ENCODE data around the gene DNAAF9.

- no peak for TF ChIP-seq CTCF (IDR thresholded peaks at IDR 0.05)
- TF ChIP-seq EP300 (IDR thresholded peaks at IDR 0.05): no peak
These were observed 11.0 kb downstream of the DNAAF9 start for GRCh38 chr20:3396492-3396891.
